Central memory CD4-positive, alpha-beta T cell (primary cell): ENCODE results near the gene CFAP119.

ENCODE experiments used
- DNase-seq: peaks from one replicate; pipeline ENCODE4 v3.0.0; 2022

CFAP119 gene

GRCh38 chr16:30738984-30739951, 22.6 kb downstream of the CFAP119 start:
- no peak for DNase-seq

GRCh38 chr16:30737794-30738648, 23.8 kb downstream of the CFAP119 start:
- DNase-seq, result no peak

- no peak for DNase-seq
These were observed 24.7 kb downstream of the CFAP119 start for GRCh38 chr16:30736995-30737793.

- no peak for DNase-seq
These were observed 30.5 kb downstream of the CFAP119 start for GRCh38 chr16:30731411-30731810.

- no peak for DNase-seq
These were observed 32.8 kb downstream of the CFAP119 start for GRCh38 chr16:30728899-30729672.

- DNase-seq, result no peak
These were observed 33.5 kb downstream of the CFAP119 start for GRCh38 chr16:30728321-30728720.

GRCh38 chr16:30725418-30725792, 36.5 kb downstream of the CFAP119 start:
- DNase-seq, result no peak

- DNase-seq, result no peak
These were observed 37.0 kb downstream of the CFAP119 start for GRCh38 chr16:30724641-30725417.

- no peak for DNase-seq
These were observed 38.0 kb downstream of the CFAP119 start for GRCh38 chr16:30723725-30724355.

- DNase-seq, result no peak
These were observed 38.9 kb downstream of the CFAP119 start for GRCh38 chr16:30722916-30723315.

- no peak for DNase-seq
These were observed 39.4 kb downstream of the CFAP119 start for GRCh38 chr16:30722443-30722842.

- no peak for DNase-seq
These were observed 40.3 kb downstream of the CFAP119 start for GRCh38 chr16:30721606-30722005.

- no peak for DNase-seq
These were observed 40.7 kb downstream of the CFAP119 start for GRCh38 chr16:30721167-30721566.

GRCh38 chr16:30720694-30721093, 41.2 kb downstream of the CFAP119 start:
- DNase-seq, result no peak

- no peak for DNase-seq
These were observed 41.8 kb downstream of the CFAP119 start for GRCh38 chr16:30720086-30720485.

GRCh38 chr16:30715750-30716445, 46.0 kb downstream of the CFAP119 start:
- DNase-seq, result peak; percentile 48

- DNase-seq, result no peak
These were observed 50.1 kb downstream of the CFAP119 start for GRCh38 chr16:30711712-30712111.

GRCh38 chr16:30710971-30711370, 50.9 kb downstream of the CFAP119 start:
- DNase-seq, result no peak
